HCT116 (cell line): ENCODE results near the gene GRAPL.
"Not testable (repeated sequence)": the region's sequence is repeated elsewhere in the genome, so short reads cannot be mapped to it uniquely, and the experiment has no call there.

Experiments used
- JUND ChIP-seq: IDR thresholded peaks from 2 replicates; pipeline ENCODE4 v1.6.1; 2012
- MAX ChIP-seq: IDR thresholded peaks from 2 replicates; pipeline ENCODE4 v1.6.1; 2012
- POLR2AphosphoS5 ChIP-seq: IDR thresholded peaks from 2 replicates; pipeline ENCODE4 v1.6.1; 2011; ENCODE audit warnings: mild to moderate bottlenecking, low read depth, low read length, moderate library complexity
- SIN3A ChIP-seq: IDR thresholded peaks from 2 replicates; pipeline ENCODE4 v1.6.1; 2012; ENCODE audit warnings: low read depth
- YY1 ChIP-seq: IDR thresholded peaks from 2 replicates; pipeline ENCODE4 v1.6.1; 2011; ENCODE audit warnings: low read length, low read depth, moderate library complexity, mild to moderate bottlenecking; ENCODE audit not compliant: insufficient replicate concordance; ENCODE audit errors: extremely low read depth
- TF ChIP-seq, protein P1 (sequence below), 3 experiments: fragments of 200-600 bp in 1 of 3; sonication (generic) in 1 of 3; IDR thresholded peaks in 2 of 3; conservative IDR thresholded peaks in 1 of 3; 2 replicates each; pipeline ENCODE4 v1.5.1; 2012 to 2017; ENCODE audit warnings: low read depth in 2 of 3, low read length in 2 of 3, antibody characterized with exemption in 1 of 3, borderline replicate concordance in 1 of 3, control low read depth in 1 of 3, mild to moderate bottlenecking in 1 of 3, mixed read lengths in 1 of 3, mixed run types in 1 of 3, moderate library complexity in 1 of 3; ENCODE audit not compliant: insufficient read depth in 1 of 3

GRCh38 chr17:19108517-19108916 lies 18.9 kb upstream of the GRAPL start:
- TF ChIP-seq, protein P1, sequence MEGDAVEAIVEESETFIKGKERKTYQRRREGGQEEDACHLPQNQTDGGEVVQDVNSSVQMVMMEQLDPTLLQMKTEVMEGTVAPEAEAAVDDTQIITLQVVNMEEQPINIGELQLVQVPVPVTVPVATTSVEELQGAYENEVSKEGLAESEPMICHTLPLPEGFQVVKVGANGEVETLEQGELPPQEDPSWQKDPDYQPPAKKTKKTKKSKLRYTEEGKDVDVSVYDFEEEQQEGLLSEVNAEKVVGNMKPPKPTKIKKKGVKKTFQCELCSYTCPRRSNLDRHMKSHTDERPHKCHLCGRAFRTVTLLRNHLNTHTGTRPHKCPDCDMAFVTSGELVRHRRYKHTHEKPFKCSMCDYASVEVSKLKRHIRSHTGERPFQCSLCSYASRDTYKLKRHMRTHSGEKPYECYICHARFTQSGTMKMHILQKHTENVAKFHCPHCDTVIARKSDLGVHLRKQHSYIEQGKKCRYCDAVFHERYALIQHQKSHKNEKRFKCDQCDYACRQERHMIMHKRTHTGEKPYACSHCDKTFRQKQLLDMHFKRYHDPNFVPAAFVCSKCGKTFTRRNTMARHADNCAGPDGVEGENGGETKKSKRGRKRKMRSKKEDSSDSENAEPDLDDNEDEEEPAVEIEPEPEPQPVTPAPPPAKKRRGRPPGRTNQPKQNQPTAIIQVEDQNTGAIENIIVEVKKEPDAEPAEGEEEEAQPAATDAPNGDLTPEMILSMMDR (IDR thresholded peaks at IDR 0.05 in 2 of 3, conservative IDR thresholded peaks at IDR 0.05 in 1 of 3; ENCODE audit: borderline replicate concordance in 1 of 3, insufficient read depth in 1 of 3, low read depth in 2 of 3, low read length in 2 of 3) = not testable (repeated sequence)
- TF ChIP-seq POLR2AphosphoS5, YY1, SIN3A, MAX, JUND: not testable (repeated sequence)
